SH-SY5Y (cell line): ENCODE measurements around the gene PARP4.

Experiments used
- GATA2 ChIP-seq: IDR thresholded peaks from 2 replicates; pipeline ENCODE4 v1.6.1; 2011; ENCODE audit warnings: mild to moderate bottlenecking, low read depth, low read length
- GATA3 ChIP-seq: IDR thresholded peaks from 2 replicates; pipeline ENCODE4 v1.6.1; 2011; ENCODE audit warnings: low read depth, mild to moderate bottlenecking, low read length, moderate library complexity

- no peak for TF ChIP-seq GATA2
- no peak for TF ChIP-seq GATA3
These were observed 106.1 kb downstream of the PARP4 start for GRCh38 chr13:24406524-24406923.
